Neural cell (in vitro differentiated cells): ENCODE data around the gene CACNA1B. TPM values are rescaled to one million over a fixed set of nuclear protein-coding genes. Genes with fewer than 3 reads are reported as not detected.

Experiments used
- H2AFZ ChIP-seq: fragments of 200-600, 300-800 bp; sonication (generic), shearing (Covaris generic); 2 replicates; pipeline ENCODE4 v1.6.0; 2014; ENCODE audit warnings: low read depth, mild to moderate bottlenecking, antibody characterized with exemption, low read length, moderate library complexity
- H3F3A ChIP-seq: fragments of 200-600 bp; shearing (Covaris generic); 2 replicates; pipeline ENCODE4 v1.6.1; 2016; ENCODE audit warnings: mild to moderate bottlenecking, moderate library complexity, mixed read lengths, antibody characterized with exemption, low read length; ENCODE audit not compliant: insufficient read depth, poor library complexity, severe bottlenecking
- H3K27ac ChIP-seq: fragments of 200-600, 300-800 bp; sonication (generic), shearing (Covaris generic); 2 replicates; pipeline ENCODE4 v1.5.1; 2014; ENCODE audit warnings: mild to moderate bottlenecking, low read length, moderate library complexity
- H3K27me3 ChIP-seq: fragments of 300-800, 200-600 bp; sonication (generic), shearing (Covaris generic); 2 replicates; pipeline ENCODE4 v1.6.0; 2014; ENCODE audit warnings: mild to moderate bottlenecking, low read depth, low read length, moderate library complexity; ENCODE audit not compliant: insufficient read depth
- H3K36me3 ChIP-seq: fragments of 300-800, 200-600 bp; sonication (generic), shearing (Covaris generic); 2 replicates; pipeline ENCODE4 v1.5.1; 2014; ENCODE audit warnings: mild to moderate bottlenecking, antibody characterized with exemption, low read length, moderate library complexity; ENCODE audit not compliant: insufficient read depth
- H3K4me2 ChIP-seq: fragments of 300-800, 200-600 bp; sonication (generic), shearing (Covaris generic); 2 replicates; pipeline ENCODE4 v1.6.0; 2014; ENCODE audit warnings: mild to moderate bottlenecking, low read length
- H3K4me3 ChIP-seq: fragments of 300-800, 200-600 bp; sonication (generic), shearing (Covaris generic); 2 replicates; pipeline ENCODE4 v1.5.1; 2014; ENCODE audit warnings: mild to moderate bottlenecking, low read length, moderate library complexity
- H3K79me2 ChIP-seq: fragments of 200-600 bp; shearing (Covaris generic); replicated peaks from 2 replicates; pipeline ENCODE4 v1.6.0; 2014; ENCODE audit warnings: mild to moderate bottlenecking, low read length, moderate library complexity; ENCODE audit not compliant: insufficient read depth
- H3K9ac ChIP-seq: fragments of 300-800, 200-600 bp; sonication (generic), shearing (Covaris generic); 2 replicates; pipeline ENCODE4 v1.6.1; 2016; ENCODE audit warnings: mild to moderate bottlenecking, low read length, mixed read lengths
- H3K9me2 ChIP-seq: fragments of 200-600 bp; shearing (Covaris generic); 2 replicates; pipeline ENCODE4 v1.6.1; 2016; ENCODE audit warnings: mild to moderate bottlenecking, low read length, mixed read lengths; ENCODE audit not compliant: insufficient read depth
- H3K9me3 ChIP-seq: fragments of 200-600, 300-800 bp; sonication (generic), shearing (Covaris generic); 2 replicates; pipeline ENCODE4 v1.6.1; 2016; ENCODE audit warnings: mild to moderate bottlenecking, mixed run types, low read length, moderate library complexity, mixed read lengths
- H4K20me1 ChIP-seq: fragments of 200-600 bp; shearing (Covaris generic); 2 replicates; pipeline ENCODE4 v1.6.1; 2016; ENCODE audit warnings: mild to moderate bottlenecking, mixed run types; ENCODE audit not compliant: insufficient read depth
- EP300 ChIP-seq: fragments of 450-650 bp; conservative IDR thresholded peaks from 2 replicates; pipeline ENCODE4 v1.6.1; 2014; ENCODE audit warnings: antibody characterized with exemption, mild to moderate bottlenecking, moderate library complexity; ENCODE audit not compliant: poor library complexity, severe bottlenecking
- EZH2 ChIP-seq: fragments of 200-600, 300-800 bp; shearing (Covaris generic), sonication (generic); IDR thresholded peaks from 2 replicates; pipeline ENCODE4 v1.6.1; 2014; ENCODE audit warnings: antibody characterized with exemption, low read length, borderline replicate concordance, mild to moderate bottlenecking; ENCODE audit not compliant: insufficient read depth, poor library complexity, severe bottlenecking
- MXI1 ChIP-seq: fragments of 450-650 bp; conservative IDR thresholded peaks from 2 replicates; pipeline ENCODE4 v1.6.1; 2014; ENCODE audit warnings: antibody characterized with exemption, mild to moderate bottlenecking; ENCODE audit not compliant: poor library complexity, severe bottlenecking
- POLR2AphosphoS5 ChIP-seq: IDR thresholded peaks from 2 replicates; pipeline ENCODE4 v1.6.1; 2012
- RAD21 ChIP-seq: fragments of 450-650 bp; conservative IDR thresholded peaks from 2 replicates; pipeline ENCODE4 v1.6.1; 2014; ENCODE audit warnings: antibody characterized with exemption, mild to moderate bottlenecking, moderate library complexity
- SMC3 ChIP-seq: fragments of 450-650 bp; conservative IDR thresholded peaks from 2 replicates; pipeline ENCODE4 v1.6.1; 2014; ENCODE audit warnings: antibody characterized with exemption, mild to moderate bottlenecking, moderate library complexity; ENCODE audit not compliant: poor library complexity
- TAF1 ChIP-seq: IDR thresholded peaks from 2 replicates; pipeline ENCODE4 v1.6.1; 2012; ENCODE audit warnings: low read depth
- polyA plus RNA-seq: library from polyadenylated mRNA; depleted of rRNA; stranded (reverse); fragments of >200 nt; gene quantifications from 2 replicates; pipeline ENCODE4 v1.2.3, GENCODE V29; 2014
- TF ChIP-seq, protein P1 (sequence below): IDR thresholded peaks from 2 replicates; pipeline ENCODE4 v1.6.1; 2012; ENCODE audit warnings: borderline replicate concordance
- TF ChIP-seq, protein P2 (sequence below): fragments of 450-650 bp; IDR thresholded peaks from 2 replicates; pipeline ENCODE4 v1.5.1; 2014; ENCODE audit warnings: antibody characterized with exemption, mild to moderate bottlenecking, moderate library complexity; ENCODE audit not compliant: poor library complexity, severe bottlenecking

CACNA1B gene
- polyA plus RNA-seq, 1 donor from 2014 or later, result 5.8 TPM

DNA sequence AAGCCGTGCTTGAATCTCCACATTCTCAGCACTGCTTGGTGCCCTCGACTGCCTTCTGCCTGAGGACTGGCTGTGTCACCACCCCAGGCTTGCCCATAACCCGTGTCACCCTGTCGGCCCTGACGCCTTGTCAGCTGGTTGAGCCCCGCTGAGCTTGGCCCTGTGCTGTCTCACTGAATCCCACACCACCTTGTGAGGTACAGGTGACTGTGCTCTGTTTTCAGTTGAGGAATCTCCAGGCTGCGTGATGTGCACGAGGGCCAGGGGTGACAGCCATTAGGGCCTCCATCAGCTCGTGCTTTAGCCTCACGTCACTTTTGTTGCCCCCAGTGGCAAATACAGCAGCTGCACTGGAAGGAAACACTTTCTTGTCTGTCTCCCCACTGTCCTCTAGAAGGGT, 90.7 kb downstream of the CACNA1B start:
- no peaks in the 10 kb centered on the region for H4K20me1 ChIP-seq

DNA sequence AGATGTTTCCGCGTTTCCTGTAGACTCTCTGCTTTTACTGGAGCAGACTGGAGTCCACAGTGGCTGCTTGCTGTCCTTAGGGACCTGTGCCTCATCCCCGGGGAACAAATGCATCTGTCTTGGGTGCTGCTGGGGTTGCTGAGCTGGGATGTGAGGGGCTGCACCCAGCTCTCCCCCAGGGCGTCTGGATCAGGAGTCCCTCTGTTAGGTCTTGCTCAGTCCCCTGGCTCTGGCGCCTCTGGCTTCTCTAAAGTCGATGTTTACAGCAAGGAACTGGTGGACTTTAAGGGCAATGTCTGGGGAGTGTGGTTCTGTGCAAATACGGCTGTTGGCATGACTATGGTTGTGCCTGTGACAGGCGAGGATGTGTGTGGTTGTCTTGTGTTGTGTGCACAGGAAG, 91.4 kb downstream of the CACNA1B start:
- no peaks in the 10 kb centered on the region for H3K9me3 ChIP-seq
- TF ChIP-seq RAD21 (no peak), POLR2AphosphoS5 (no peak), TAF1 (no peak), MXI1 (no peak), EZH2 (no peak), EP300 (no peak), SMC3 (no peak)
- TF ChIP-seq, protein P1, sequence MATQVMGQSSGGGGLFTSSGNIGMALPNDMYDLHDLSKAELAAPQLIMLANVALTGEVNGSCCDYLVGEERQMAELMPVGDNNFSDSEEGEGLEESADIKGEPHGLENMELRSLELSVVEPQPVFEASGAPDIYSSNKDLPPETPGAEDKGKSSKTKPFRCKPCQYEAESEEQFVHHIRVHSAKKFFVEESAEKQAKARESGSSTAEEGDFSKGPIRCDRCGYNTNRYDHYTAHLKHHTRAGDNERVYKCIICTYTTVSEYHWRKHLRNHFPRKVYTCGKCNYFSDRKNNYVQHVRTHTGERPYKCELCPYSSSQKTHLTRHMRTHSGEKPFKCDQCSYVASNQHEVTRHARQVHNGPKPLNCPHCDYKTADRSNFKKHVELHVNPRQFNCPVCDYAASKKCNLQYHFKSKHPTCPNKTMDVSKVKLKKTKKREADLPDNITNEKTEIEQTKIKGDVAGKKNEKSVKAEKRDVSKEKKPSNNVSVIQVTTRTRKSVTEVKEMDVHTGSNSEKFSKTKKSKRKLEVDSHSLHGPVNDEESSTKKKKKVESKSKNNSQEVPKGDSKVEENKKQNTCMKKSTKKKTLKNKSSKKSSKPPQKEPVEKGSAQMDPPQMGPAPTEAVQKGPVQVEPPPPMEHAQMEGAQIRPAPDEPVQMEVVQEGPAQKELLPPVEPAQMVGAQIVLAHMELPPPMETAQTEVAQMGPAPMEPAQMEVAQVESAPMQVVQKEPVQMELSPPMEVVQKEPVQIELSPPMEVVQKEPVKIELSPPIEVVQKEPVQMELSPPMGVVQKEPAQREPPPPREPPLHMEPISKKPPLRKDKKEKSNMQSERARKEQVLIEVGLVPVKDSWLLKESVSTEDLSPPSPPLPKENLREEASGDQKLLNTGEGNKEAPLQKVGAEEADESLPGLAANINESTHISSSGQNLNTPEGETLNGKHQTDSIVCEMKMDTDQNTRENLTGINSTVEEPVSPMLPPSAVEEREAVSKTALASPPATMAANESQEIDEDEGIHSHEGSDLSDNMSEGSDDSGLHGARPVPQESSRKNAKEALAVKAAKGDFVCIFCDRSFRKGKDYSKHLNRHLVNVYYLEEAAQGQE, result no peak
- TF ChIP-seq, protein P2, sequence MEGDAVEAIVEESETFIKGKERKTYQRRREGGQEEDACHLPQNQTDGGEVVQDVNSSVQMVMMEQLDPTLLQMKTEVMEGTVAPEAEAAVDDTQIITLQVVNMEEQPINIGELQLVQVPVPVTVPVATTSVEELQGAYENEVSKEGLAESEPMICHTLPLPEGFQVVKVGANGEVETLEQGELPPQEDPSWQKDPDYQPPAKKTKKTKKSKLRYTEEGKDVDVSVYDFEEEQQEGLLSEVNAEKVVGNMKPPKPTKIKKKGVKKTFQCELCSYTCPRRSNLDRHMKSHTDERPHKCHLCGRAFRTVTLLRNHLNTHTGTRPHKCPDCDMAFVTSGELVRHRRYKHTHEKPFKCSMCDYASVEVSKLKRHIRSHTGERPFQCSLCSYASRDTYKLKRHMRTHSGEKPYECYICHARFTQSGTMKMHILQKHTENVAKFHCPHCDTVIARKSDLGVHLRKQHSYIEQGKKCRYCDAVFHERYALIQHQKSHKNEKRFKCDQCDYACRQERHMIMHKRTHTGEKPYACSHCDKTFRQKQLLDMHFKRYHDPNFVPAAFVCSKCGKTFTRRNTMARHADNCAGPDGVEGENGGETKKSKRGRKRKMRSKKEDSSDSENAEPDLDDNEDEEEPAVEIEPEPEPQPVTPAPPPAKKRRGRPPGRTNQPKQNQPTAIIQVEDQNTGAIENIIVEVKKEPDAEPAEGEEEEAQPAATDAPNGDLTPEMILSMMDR, result no peak
- no peaks in the 10 kb centered on the region for H3K79me2 ChIP-seq
- H3K27me3 ChIP-seq, result no peaks in the 10 kb centered on the region
- H3K27ac ChIP-seq, result no peak overlapping the region
- no peaks in the 10 kb centered on the region for H3K9me2 ChIP-seq
- H3K4me2 ChIP-seq, result no peak overlapping the region
- H3F3A ChIP-seq, result no peaks in the 10 kb centered on the region
- no peaks in the 10 kb centered on the region for H4K20me1 ChIP-seq
- H2AFZ ChIP-seq, result no peak overlapping the region
- no peak overlapping the region for H3K4me3 ChIP-seq
- no peak overlapping the region for H3K9ac ChIP-seq
- H3K36me3 ChIP-seq, result no peaks in the 10 kb centered on the region

More for the DNA sequence above, 90.7 kb downstream of the CACNA1B start:
- Histone ChIP-seq H3K4me2 (no peak overlapping the region), H3K4me3 (no peak overlapping the region), H3K27me3 (no peaks in the 10 kb centered on the region), H3K9me2 (no peaks in the 10 kb centered on the region), H3K79me2 (no peaks in the 10 kb centered on the region), H3K36me3 (no peaks in the 10 kb centered on the region), H3K9me3 (no peaks in the 10 kb centered on the region), H3F3A (no peaks in the 10 kb centered on the region), H3K9ac (no peak overlapping the region), H2AFZ (no peak overlapping the region), H3K27ac (no peak overlapping the region)
- TF ChIP-seq, protein P1, result no peak
- TF ChIP-seq MXI1, result no peak
- no peak for TF ChIP-seq EZH2
- TF ChIP-seq, protein P2, result no peak
- TF ChIP-seq RAD21, result no peak
- TF ChIP-seq EP300, result no peak
- TF ChIP-seq TAF1, result no peak
- no peak for TF ChIP-seq SMC3
- TF ChIP-seq POLR2AphosphoS5, result no peak
